K562 treated with DMSO at 1 percent for 24 hours (cell line): ENCODE measurements around the gene GZMB. TPM values are rescaled to one million over a fixed set of nuclear protein-coding genes. Genes with fewer than 3 reads are reported as not detected.

Experiments
- total RNA-seq: library from RNA; unstranded; fragments of 300-600 nt; gene quantifications from 2 replicates; pipeline ENCODE4 v1.2.3, GENCODE V29; 2022; ENCODE audit warnings: low read depth; ENCODE audit not compliant: insufficient read depth

Gene GZMB, protein sequence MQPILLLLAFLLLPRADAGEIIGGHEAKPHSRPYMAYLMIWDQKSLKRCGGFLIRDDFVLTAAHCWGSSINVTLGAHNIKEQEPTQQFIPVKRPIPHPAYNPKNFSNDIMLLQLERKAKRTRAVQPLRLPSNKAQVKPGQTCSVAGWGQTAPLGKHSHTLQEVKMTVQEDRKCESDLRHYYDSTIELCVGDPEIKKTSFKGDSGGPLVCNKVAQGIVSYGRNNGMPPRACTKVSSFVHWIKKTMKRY
- total RNA-seq, result not detected in 2 replicates

DNA sequence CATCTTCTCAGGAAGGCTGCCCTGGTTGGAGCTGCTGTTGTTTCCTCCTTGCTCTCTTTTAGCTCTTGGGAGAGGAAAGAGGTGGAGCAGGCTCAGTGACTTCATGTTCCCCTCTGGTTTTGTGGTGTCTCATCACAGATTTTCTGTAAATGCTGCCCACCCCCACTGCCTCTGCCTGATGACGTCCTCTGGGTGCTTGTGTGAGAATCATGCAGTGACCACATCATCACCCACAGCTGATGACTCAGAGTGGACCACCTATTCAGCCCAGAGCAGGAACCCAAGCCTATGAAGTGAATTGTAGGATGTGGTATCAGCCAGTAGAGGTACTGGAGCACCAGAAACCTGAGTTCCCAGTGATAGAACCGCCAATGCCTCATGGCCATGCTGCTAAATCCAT lies at the start of gene GZMB:
TSS of gene GZMB (minus strand) at position 33 of the 400 bp plus-strand sequence. CDS start at position 3, 30 bp downstream.

DNA sequence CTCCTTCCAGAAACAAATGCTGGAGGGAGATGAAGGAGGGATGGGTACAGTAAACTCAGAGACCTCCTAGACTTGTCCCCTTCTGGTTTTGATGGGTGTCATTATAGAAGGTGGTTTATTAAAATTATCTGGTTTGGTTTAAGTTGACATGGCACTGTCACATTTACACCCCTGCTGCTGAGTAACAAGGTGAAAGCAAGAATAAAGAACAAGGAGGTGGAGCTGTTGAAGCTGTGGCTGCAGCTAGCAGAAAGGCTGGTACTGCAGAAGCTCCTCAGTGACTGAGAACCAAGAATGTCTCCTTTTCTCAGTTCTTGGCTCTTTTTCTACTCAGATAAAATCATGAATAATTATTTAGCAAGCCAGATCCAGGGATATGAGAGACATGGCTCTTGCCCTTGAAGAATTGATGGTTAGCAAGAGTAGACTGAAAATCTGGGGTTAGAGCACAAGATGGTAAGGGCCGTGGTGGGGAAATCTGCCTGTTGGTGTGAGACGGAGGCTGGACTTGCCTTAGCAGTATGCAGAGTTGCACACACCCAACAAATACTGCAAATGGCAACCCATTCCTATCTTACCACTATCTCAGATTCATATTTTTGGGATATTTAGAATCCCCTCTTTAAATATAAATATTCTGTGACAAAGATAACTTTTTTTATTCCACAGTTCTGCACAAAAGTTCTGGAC lies 24.2 kb downstream of the GZMB start, which contains the start of gene GZMH:
TSS of gene GZMH (minus strand) at position 31 of the 690 bp plus-strand sequence. CDS start 72 bp downstream, outside the sequence.

Other genes starting within 250 kb of the GZMB start
- gene NYNRIN, start 235.2 kb downstream of the GZMB start, total RNA-seq, result 1.4 and 1.6 TPM in 2 replicates
- 0.98 and 1.1 TPM in 2 replicates for gene CBLN3, start 204.5 kb downstream of the GZMB start, total RNA-seq
- 45.0 and 48.5 TPM in 2 replicates for gene KHNYN, start 204.2 kb downstream of the GZMB start, total RNA-seq
- 74.3 and 80.6 TPM in 2 replicates for gene SDR39U1, start 191.4 kb downstream of the GZMB start, total RNA-seq
- not detected in 2 replicates for gene CMA1, start 125.9 kb downstream of the GZMB start, total RNA-seq
- gene CTSG, start 57.9 kb downstream of the GZMB start, total RNA-seq, result not detected in 2 replicates
- 0.39 and 2.3 TPM in 2 replicates for gene GZMH, start 24.5 kb downstream of the GZMB start, total RNA-seq